HG02763 (cell line): ENCODE data around the gene RPS27.
"Not testable (repeated sequence)": the region's sequence is repeated elsewhere in the genome, so short reads cannot be mapped to it uniquely, and the experiment has no call there.

Experiments used
- ATAC-seq: cut with Tn5 transposase; IDR thresholded peaks from one replicate; pipeline ENCODE4 v1.9.1; 2021; ENCODE audit warnings: mild to moderate bottlenecking, moderate library complexity; ENCODE audit not compliant: unreplicated experiment

RPS27 gene

GRCh38 chr1:153960206-153960605, 30.4 kb upstream of the RPS27 start:
- no peak for ATAC-seq

GRCh38 chr1:153961421-153961820, 29.1 kb upstream of the RPS27 start:
- ATAC-seq = no peak

- ATAC-seq = no peak
Measured at GRCh38 chr1:153962088-153963029, 28.2 kb upstream of the RPS27 start.

DNA sequence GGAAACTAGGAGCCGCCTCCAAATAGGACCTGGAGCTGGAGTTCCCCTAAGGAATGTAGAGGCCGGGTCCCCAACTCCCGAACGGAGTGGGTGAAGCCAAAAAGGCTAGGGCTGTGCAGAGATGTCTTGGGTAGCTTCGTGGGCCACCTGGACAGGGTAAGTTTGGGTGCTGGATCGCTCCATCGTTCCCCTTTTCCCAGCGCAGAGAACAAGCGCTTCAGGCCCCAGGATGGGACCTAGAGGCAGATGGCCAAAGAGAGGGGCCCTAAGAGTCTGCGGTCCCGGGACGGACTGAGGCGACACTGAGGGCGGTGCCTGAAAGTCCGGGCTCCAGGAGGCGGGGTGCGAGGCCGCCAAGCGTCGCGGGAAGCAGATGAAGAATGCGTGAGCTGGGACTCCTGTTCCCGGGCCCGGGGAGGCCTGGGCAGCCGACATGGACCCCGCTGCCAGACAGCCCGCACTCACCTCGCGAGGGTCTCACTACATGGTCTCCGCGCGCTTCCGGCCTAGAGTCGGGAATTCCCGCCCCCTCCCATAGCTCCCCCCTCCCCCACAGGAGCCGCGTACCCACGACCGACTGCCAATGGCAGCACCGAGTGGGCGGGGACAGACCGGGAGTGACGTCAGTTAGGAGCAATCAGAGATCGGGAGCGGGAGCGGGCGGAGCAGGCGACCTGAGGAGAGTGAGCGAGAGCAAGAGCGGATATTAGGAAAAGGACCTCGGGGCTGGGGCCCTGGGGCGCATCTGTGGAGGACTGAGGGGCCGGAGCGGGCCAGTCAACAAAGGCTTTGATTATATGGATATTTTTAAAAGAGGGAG, 27.3 kb upstream of the RPS27 start, which contains the start of gene SLC39A1:
TSS of gene SLC39A1 (minus strand) at position 508 of the 820 bp plus-strand sequence. CDS start 822 bp downstream, outside the sequence.
- peak; percentile 48 for ATAC-seq

- ATAC-seq = peak; percentile 4
Measured at GRCh38 chr1:153963850-153964331, 26.7 kb upstream of the RPS27 start.

DNA sequence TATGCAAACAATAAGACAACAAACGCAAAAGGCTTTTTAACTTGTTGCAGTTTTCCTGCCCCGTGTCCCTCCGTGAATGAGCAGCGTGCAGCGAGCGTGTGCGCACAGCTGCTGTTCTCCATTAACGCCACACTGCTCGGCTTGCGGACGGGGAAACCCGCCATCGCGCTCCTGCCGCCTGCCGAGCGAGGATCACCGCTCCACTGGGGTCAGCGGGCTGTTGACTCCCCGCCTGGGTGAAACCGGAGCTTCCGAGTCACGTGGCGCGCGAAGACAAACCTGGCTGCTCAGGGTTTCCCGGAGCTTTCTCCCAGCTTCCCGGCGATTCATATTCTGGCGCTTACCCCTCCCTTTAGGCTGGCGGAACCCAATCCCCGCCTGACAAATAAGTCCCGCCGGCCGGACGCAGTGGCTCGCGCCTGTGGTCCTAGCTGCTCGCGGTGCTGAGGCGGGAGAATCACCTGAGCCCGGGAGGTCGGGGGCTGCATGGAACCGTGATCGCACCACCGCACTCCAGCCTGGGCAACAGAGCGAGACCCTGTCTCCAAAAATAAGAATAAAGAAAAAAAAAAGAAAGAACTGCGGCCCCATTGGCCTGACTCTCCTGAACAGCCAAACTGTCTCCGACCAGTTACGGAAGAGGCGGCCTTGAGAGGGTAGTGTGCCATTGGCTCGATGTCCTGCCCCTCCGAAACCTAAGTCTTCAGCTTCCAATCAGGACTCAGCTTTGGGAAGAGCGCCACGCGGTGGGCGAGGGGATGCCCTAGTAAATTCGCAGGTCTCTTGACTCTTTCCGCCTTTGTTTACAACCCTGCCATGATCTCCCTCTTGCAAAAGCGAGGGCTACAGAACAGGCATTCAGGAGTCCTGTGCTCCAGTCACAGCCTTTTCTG, 23.2 kb upstream of the RPS27 start, which contains the start of gene CREB3L4:
TSS of gene CREB3L4 (plus strand) at position 796 of the 893 bp plus-strand sequence. CDS start 624 bp downstream, outside the sequence.
- ATAC-seq = peak; percentile 59

GRCh38 chr1:153968000-153968363, 22.6 kb upstream of the RPS27 start:
- ATAC-seq = no peak

GRCh38 chr1:153968408-153968807, 22.2 kb upstream of the RPS27 start:
- no peak for ATAC-seq

DNA sequence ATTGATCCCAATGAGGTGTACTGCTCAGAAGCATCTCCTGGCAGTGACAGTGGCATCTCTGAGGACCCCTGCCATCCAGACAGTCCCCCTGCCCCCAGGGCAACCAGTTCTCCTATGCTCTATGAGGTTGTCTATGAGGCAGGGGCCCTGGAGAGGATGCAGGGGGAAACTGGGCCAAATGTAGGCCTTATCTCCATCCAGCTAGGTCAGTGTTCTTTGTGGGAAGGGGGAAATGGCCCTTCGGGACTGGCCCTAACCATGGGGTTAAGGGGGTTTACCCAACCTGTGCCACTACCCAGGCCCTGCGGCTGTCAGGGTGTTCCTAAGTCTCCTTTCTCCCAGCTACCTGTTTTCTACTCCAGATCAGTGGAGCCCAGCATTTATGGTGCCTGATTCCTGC, 21.6 kb upstream of the RPS27 start:
- no peak for ATAC-seq

DNA sequence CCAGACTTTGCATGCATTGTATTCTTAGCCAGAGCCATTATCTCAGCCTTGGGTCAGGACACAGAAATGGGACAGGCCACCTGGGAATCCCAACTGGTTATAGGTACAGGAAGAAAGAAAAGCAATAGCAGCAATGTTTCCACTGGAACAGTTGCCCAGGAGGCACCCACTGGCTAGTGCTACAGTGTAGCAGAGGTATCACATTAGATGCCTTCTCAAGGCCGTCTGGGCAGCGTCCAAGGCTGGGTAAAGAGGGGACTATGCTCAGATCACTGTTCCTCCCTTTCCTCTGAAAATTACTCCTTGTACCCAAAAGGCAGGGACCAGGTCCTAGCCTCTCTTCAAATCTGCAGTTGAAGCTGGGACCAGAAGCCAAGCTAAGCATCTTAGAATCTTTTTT, 20.2 kb upstream of the RPS27 start:
- ATAC-seq = no peak

- ATAC-seq = no peak
Measured at GRCh38 chr1:153973071-153973470, 17.5 kb upstream of the RPS27 start.

GRCh38 chr1:153973525-153973924, 17.0 kb upstream of the RPS27 start:
- ATAC-seq = no peak

DNA sequence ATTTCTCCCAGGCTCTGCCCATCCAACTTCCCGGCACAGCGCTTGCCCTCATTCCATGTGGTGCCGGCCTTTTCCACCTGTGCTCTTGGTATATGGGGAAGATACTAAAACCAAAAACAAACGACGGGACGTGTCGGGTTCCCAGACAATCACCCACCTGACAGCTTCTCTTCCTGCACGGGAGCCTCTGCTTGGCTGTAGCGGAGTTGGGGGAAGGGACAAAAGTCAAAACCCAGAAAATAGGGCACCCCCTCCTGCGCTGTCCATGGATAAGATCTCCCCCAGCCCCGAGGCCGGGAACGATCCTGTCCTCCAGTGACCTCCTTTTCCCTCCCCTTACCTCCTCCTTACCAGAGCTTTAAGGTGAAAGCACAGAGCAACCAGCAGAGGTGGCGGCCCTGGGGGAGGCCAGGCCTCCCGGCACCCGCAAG, 13.7 kb upstream of the RPS27 start:
- ATAC-seq = no peak

GRCh38 chr1:153977250-153978240, 13.0 kb upstream of the RPS27 start, which contains the start of gene JTB:
Gene JTB, minus strand, starts transcription at chr1:153977674. Its CDS starts 422 bp downstream, at chr1:153977252.
- peak; percentile 76 for ATAC-seq

DNA sequence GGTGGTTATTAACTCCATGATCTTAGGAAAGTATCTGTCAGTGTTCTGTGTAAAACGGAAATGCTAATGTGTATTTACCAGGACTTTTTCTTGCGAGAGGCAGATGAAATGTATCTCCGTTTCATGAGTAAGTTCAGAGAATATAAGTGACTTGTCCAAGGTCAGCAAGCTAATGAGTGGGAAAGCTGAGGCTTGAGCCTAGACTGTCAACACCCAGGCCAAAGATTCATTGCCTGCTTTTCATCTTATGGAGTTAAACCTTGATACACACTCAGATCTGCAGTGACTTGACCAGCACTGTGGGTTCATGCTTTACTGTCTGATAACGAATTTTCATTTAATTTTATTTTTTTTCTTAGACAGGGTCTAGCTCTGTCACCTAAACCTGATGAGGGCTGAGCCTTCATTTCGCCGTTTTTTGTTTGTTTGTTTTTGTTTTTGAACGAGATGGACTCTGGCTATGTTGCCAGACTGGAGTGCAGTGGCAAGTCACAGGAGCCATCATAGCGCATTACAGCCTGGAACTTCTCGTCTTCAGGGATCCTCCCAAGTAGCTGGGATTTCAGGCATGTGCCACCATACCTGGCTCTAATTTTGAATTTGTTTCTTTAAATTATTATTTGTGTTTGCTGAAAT, 12.2 kb upstream of the RPS27 start:
- ATAC-seq = no peak

DNA sequence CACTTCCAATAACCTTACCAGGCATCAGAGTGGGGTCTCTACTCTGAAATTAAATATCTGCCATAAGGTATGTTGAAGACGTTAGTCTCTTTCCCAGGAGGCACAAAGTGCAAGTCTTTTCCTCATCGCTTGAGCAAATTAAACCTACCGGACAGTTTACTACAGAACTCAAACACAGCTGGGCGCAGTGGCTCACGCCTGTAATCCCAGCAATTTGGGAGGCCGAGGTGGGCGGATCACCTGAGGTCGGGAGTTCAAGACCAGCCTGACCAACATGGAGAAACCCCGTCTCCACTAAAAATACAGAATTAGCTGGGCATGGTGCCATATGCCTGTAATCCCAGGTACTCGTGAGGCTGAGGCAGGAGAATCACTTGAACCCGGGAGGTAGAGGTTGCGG, 11.5 kb upstream of the RPS27 start:
- not testable (repeated sequence) for ATAC-seq

- not testable (repeated sequence) for ATAC-seq
Measured at GRCh38 chr1:153981735-153982134, 8.8 kb upstream of the RPS27 start.

DNA sequence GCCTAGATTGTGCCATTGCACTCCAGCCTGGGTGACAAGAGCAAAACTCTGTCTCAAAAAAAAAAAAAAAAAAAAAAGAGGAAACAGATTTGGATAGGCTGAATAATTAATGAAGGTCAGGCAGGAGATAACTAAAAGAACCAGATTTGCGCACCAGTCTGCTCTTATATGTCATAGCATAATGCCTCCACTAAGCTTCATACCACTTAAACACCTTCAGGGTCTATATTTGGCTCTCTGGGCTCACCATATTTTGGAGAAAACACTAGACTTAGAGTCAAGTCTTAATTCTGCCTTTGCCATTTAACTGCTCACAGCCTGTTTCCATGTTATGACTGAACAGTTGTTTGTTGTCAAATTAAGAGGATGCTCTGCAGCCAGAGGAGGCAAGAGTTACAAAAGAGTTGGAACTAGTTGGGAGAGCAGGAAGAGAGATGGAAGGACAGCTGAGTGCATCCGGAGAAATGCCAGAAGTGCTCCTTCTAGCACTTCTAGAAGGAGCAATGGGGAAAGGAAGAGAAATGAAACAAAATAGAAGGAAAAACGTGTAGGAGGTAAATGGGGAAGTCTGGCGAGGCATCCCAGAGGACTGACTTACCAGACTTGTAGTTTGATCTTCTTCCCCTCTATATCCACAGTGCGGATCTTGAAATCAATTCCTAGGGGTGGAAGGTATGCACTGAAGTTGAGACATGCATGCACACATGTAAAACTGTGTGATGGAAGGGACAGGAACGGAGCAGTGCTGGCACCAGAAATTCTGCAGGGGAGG, 6.3 kb upstream of the RPS27 start:
- ATAC-seq = no peak
